CD4-positive, CD25-positive, alpha-beta regulatory T cell (primary cell): ENCODE results near the gene CD99L2. TPM values are rescaled to one million over a fixed set of nuclear protein-coding genes. Genes with fewer than 3 reads are reported as not detected.

Experiments
- ATAC-seq, 2 donors: fragments of 150-1000 bp; cut with Tn5 transposase; one replicate each; pipeline ENCODE4 v1.10.0; 2021; ENCODE audit warnings: low read depth in 2 of 2, moderate number of reproducible peaks in 2 of 2, moderate library complexity in 1 of 2
- DNase-seq, 3 donors: peaks; one replicate each; pipeline versions ENCODE4 v3.0.0 to v3.0.0-alpha.2; 2012 to 2022; ENCODE audit warnings: mixed read lengths in 1 of 3
- H3K27ac ChIP-seq: one replicate; pipeline ENCODE4 v1.7.0; 2013; ENCODE audit warnings: mild to moderate bottlenecking, low read length; ENCODE audit not compliant: insufficient read depth, poor library complexity, severe bottlenecking
- H3K27me3 ChIP-seq: one replicate; pipeline ENCODE4 v1.7.0; 2013; ENCODE audit warnings: low read length; ENCODE audit not compliant: control insufficient read depth, insufficient read depth
- H3K36me3 ChIP-seq: one replicate; pipeline ENCODE4 v1.7.0; 2013; ENCODE audit warnings: mild to moderate bottlenecking, low read length, moderate library complexity; ENCODE audit not compliant: control insufficient read depth, insufficient read depth
- H3K4me1 ChIP-seq: 2 replicates; pipeline ENCODE4 v1.7.0; 2013; ENCODE audit warnings: mild to moderate bottlenecking, low read length; ENCODE audit not compliant: insufficient read depth, control insufficient read depth, poor library complexity, severe bottlenecking
- H3K4me3 ChIP-seq: one replicate; pipeline ENCODE4 v1.7.0; 2013; ENCODE audit warnings: low read depth, mild to moderate bottlenecking, low read length, moderate library complexity
- H3K9me3 ChIP-seq, 2 experiments: 1 replicate in 1 of 2; 2 replicates in 1 of 2; pipeline ENCODE4 v1.7.0; 2013; ENCODE audit warnings: low read length in 2 of 2, mild to moderate bottlenecking in 1 of 2, moderate library complexity in 1 of 2; ENCODE audit not compliant: control insufficient read depth in 2 of 2
- H3K27ac Mint-ChIP-seq, 3 donors: one replicate each; pipeline ENCODE4 v1.8.0; 2020 to 2022; ENCODE audit warnings: mild to moderate bottlenecking in 3 of 3, mixed read lengths in 3 of 3, moderate library complexity in 2 of 3
- H3K27me3 Mint-ChIP-seq: one replicate; pipeline ENCODE4 v1.8.0; 2022; ENCODE audit warnings: mild to moderate bottlenecking, mixed read lengths
- H3K36me3 Mint-ChIP-seq: one replicate; pipeline ENCODE4 v1.8.0; 2020; ENCODE audit warnings: mixed read lengths
- H3K4me1 Mint-ChIP-seq, 4 donors: one replicate each; pipeline ENCODE4 v1.8.0; 2020 to 2022; ENCODE audit warnings: mixed read lengths in 4 of 4, mild to moderate bottlenecking in 1 of 4
- H3K4me3 Mint-ChIP-seq, 4 donors: one replicate each; pipeline ENCODE4 v1.8.0; 2020 to 2022; ENCODE audit warnings: mild to moderate bottlenecking in 4 of 4, mixed read lengths in 4 of 4, moderate library complexity in 3 of 4
- H3K9me3 Mint-ChIP-seq, 7 donors: one replicate each; pipeline ENCODE4 v1.8.0; 2020 to 2022; ENCODE audit warnings: mixed read lengths in 7 of 7, mild to moderate bottlenecking in 3 of 7, moderate library complexity in 2 of 7
- polyA plus RNA-seq, 4 donors: library from polyadenylated mRNA; unstranded; fragments of 300-500 nt; fragmentation: Illumina TruSeq; gene quantifications; one replicate each; pipeline ENCODE4 v1.2.3, GENCODE V29; 2021
- total RNA-seq: library from RNA; stranded (reverse); gene quantifications from one replicate; pipeline ENCODE4 v1.2.3, GENCODE V29; 2022

CD99L2 gene
- total and polyA plus RNA-seq, 5 donors from 2014 or later, result 14.3 to 18.6 (median 14.7) TPM

GRCh38 chrX:150761176-150761818 lies 137.2 kb downstream of the CD99L2 start:
- Mint-ChIP-seq H3K9me3 (no peaks in the 10 kb centered on the region), H3K27ac (no peak overlapping the region), H3K27me3 (no peaks in the 10 kb centered on the region), H3K4me1 (no peaks in the 10 kb centered on the region), H3K36me3 (peaks cover 5% of the 10 kb centered on the region), H3K4me3 (no peak overlapping the region)
- Histone ChIP-seq H3K27me3 (no peaks in the 10 kb centered on the region), H3K4me3 (no peak overlapping the region), H3K36me3 (peaks cover 26% of the 10 kb centered on the region), H3K9me3 (no peaks in the 10 kb centered on the region), H3K4me1 (no peaks in the 10 kb centered on the region), H3K27ac (no peak overlapping the region)
- ATAC-seq, result no peak
- DNase-seq, result no peak

GRCh38 chrX:150759568-150760416 lies 138.7 kb downstream of the CD99L2 start:
- H3K36me3 Mint-ChIP-seq, result peaks cover 5% of the 10 kb centered on the region
- H3K27me3 Mint-ChIP-seq, result no peaks in the 10 kb centered on the region
- no peak overlapping the region for H3K4me3 Mint-ChIP-seq
- no peak overlapping the region for H3K27ac ChIP-seq
- H3K4me1 ChIP-seq, result no peaks in the 10 kb centered on the region
- no peaks in the 10 kb centered on the region for H3K27me3 ChIP-seq
- H3K4me1 Mint-ChIP-seq, result no peaks in the 10 kb centered on the region
- ATAC-seq, result no peak
- no peaks in the 10 kb centered on the region for H3K9me3 ChIP-seq
- peaks cover 31% of the 10 kb centered on the region for H3K36me3 ChIP-seq
- no peaks in the 10 kb centered on the region for H3K9me3 Mint-ChIP-seq
- H3K27ac Mint-ChIP-seq, result no peak overlapping the region
- H3K4me3 ChIP-seq, result no peak overlapping the region
- DNase-seq, result no peak

GRCh38 chrX:150757371-150757770 lies 141.1 kb downstream of the CD99L2 start:
- DNase-seq, result no peak
- Histone ChIP-seq H3K4me1 (no peaks in the 10 kb centered on the region), H3K36me3 (peaks cover 40% of the 10 kb centered on the region), H3K4me3 (no peak overlapping the region), H3K27ac (no peak overlapping the region), H3K27me3 (no peaks in the 10 kb centered on the region), H3K9me3 (no peaks in the 10 kb centered on the region)
- Mint-ChIP-seq H3K27me3 (no peaks in the 10 kb centered on the region), H3K9me3 (no peaks in the 10 kb centered on the region), H3K27ac (peak overlapping the region in 1 of 3 donors; percentile 55), H3K36me3 (peaks cover 5% of the 10 kb centered on the region), H3K4me3 (no peak overlapping the region), H3K4me1 (no peaks in the 10 kb centered on the region)
- ATAC-seq, result no peak

GRCh38 chrX:150753968-150754367 lies 144.5 kb downstream of the CD99L2 start:
- H3K4me3 Mint-ChIP-seq, result no peak overlapping the region
- no peak overlapping the region for H3K4me3 ChIP-seq
- peaks cover 55% of the 10 kb centered on the region for H3K36me3 ChIP-seq
- H3K9me3 Mint-ChIP-seq, result no peaks in the 10 kb centered on the region
- H3K27ac ChIP-seq, result no peak overlapping the region
- ATAC-seq (no peak), DNase-seq (no peak)
- no peaks in the 10 kb centered on the region for H3K27me3 Mint-ChIP-seq
- no peak overlapping the region for H3K27ac Mint-ChIP-seq
- no peaks in the 10 kb centered on the region for H3K4me1 Mint-ChIP-seq
- peaks cover 8% of the 10 kb centered on the region for H3K36me3 Mint-ChIP-seq
- no peaks in the 10 kb centered on the region for H3K27me3 ChIP-seq
- no peaks in the 10 kb centered on the region for H3K4me1 ChIP-seq
- no peaks in the 10 kb centered on the region for H3K9me3 ChIP-seq

GRCh38 chrX:150753357-150753756 lies 145.1 kb downstream of the CD99L2 start:
- Mint-ChIP-seq H3K27me3 (no peaks in the 10 kb centered on the region), H3K9me3 (no peaks in the 10 kb centered on the region), H3K27ac (no peak overlapping the region), H3K36me3 (peaks cover 4% of the 10 kb centered on the region), H3K4me3 (no peak overlapping the region), H3K4me1 (no peaks in the 10 kb centered on the region)
- DNase-seq (no peak), ATAC-seq (no peak)
- Histone ChIP-seq H3K4me1 (no peaks in the 10 kb centered on the region), H3K27me3 (no peaks in the 10 kb centered on the region), H3K4me3 (no peak overlapping the region), H3K27ac (no peak overlapping the region), H3K36me3 (peaks cover 55% of the 10 kb centered on the region), H3K9me3 (no peaks in the 10 kb centered on the region)

- H3K36me3 ChIP-seq, result peaks cover 53% of the 10 kb centered on the region
- no peaks in the 10 kb centered on the region for H3K9me3 Mint-ChIP-seq
- H3K27me3 Mint-ChIP-seq, result no peaks in the 10 kb centered on the region
- DNase-seq (no peak), ATAC-seq (no peak)
- no peaks in the 10 kb centered on the region for H3K4me1 Mint-ChIP-seq
- H3K4me1 ChIP-seq, result no peaks in the 10 kb centered on the region
- no peak overlapping the region for H3K4me3 Mint-ChIP-seq
- no peak overlapping the region for H3K27ac Mint-ChIP-seq
- H3K9me3 ChIP-seq, result no peaks in the 10 kb centered on the region
- peaks cover 4% of the 10 kb centered on the region for H3K36me3 Mint-ChIP-seq
- H3K4me3 ChIP-seq, result no peak overlapping the region
- H3K27ac ChIP-seq, result no peak overlapping the region
- H3K27me3 ChIP-seq, result no peaks in the 10 kb centered on the region
Observed at GRCh38 chrX:150752124-150752523, 146.3 kb downstream of the CD99L2 start.

- H3K27ac Mint-ChIP-seq, result peak overlapping the region; percentile 82 to 93 (median 83)
- peaks cover 0 to 18% (median 14%) of the 10 kb centered on the region in 4 donors for H3K4me1 Mint-ChIP-seq
- H3K36me3 ChIP-seq, result peaks cover 88% of the 10 kb centered on the region
- H3K4me3 Mint-ChIP-seq, result peak overlapping the region in 2 of 4 donors; percentile 24 to 39
- ATAC-seq (no peak), DNase-seq (peak in 1 of 3 donors; percentile 40)
- H3K27ac ChIP-seq, result no peak overlapping the region
- no peaks in the 10 kb centered on the region for H3K9me3 ChIP-seq
- H3K27me3 ChIP-seq, result no peaks in the 10 kb centered on the region
- no peaks in the 10 kb centered on the region for H3K27me3 Mint-ChIP-seq
- peaks cover 24% of the 10 kb centered on the region for H3K36me3 Mint-ChIP-seq
- peak overlapping the region; percentile 39 for H3K4me3 ChIP-seq
- H3K4me1 ChIP-seq, result no peaks in the 10 kb centered on the region
- no peaks in the 10 kb centered on the region for H3K9me3 Mint-ChIP-seq
Observed at GRCh38 chrX:150736475-150736874, 162.0 kb downstream of the CD99L2 start.
